GM13976 (cell line): ENCODE measurements around the gene WASL.

Experiments
- DNase-seq: peaks from one replicate; pipeline ENCODE4 v3.0.0; 2012; ENCODE audit warnings: low spot score
- CTCF ChIP-seq: IDR thresholded peaks from 2 replicates; pipeline ENCODE4 v1.5.1; 2012; ENCODE audit warnings: borderline replicate concordance, mild to moderate bottlenecking; ENCODE audit not compliant: insufficient read depth; ENCODE audit errors: extremely low read depth, missing control alignments, control extremely low read depth
- in situ Hi-C: fragments of 300-500 bp; cut with MboI; formaldehyde crosslinking; loops from one replicate; pipeline ENCODE4 v1.12.0; 2022; ENCODE audit warnings: low sequenced_read_pairs, mixed read lengths, inconsistent platforms; ENCODE audit not compliant: unreplicated experiment

The WASL gene

GRCh38 chr7:123692471-123692877 lies 56.3 kb downstream of the WASL start:
- no peak for TF ChIP-seq CTCF
- DNase-seq = no peak
- in situ Hi-C loops = loop anchor here (25.0 kb wide), 1 partner anchor 170 kb away; no protein-coding TSS in a partner anchor

- DNase-seq = no peak
- in situ Hi-C loops = loop anchor here (25.0 kb wide), 1 partner anchor 172 kb away; no protein-coding TSS in a partner anchor
- TF ChIP-seq CTCF = no peak
Observed at GRCh38 chr7:123690550-123690949, 58.3 kb downstream of the WASL start.

GRCh38 chr7:123689250-123689649 lies 59.6 kb downstream of the WASL start:
- in situ Hi-C loops = loop anchor here (25.0 kb wide), 1 partner anchor 173 kb away; no protein-coding TSS in a partner anchor
- no peak for TF ChIP-seq CTCF
- no peak for DNase-seq

GRCh38 chr7:123687727-123688126 lies 61.1 kb downstream of the WASL start:
- in situ Hi-C loops = loop anchor here (25.0 kb wide), 1 partner anchor 175 kb away; no protein-coding TSS in a partner anchor
- no peak for DNase-seq
- TF ChIP-seq CTCF = no peak

- in situ Hi-C loops = loop anchor here (25.0 kb wide), 1 partner anchor 175 kb away; no protein-coding TSS in a partner anchor
- DNase-seq = no peak
- no peak for TF ChIP-seq CTCF
Observed at GRCh38 chr7:123687161-123687560, 61.6 kb downstream of the WASL start.

- in situ Hi-C loops = loop anchor here (25.0 kb wide), 1 partner anchor 180 kb away; no protein-coding TSS in a partner anchor
- no peak for DNase-seq
- TF ChIP-seq CTCF = peak; percentile 48
Observed at GRCh38 chr7:123682690-123683089, 66.1 kb downstream of the WASL start.
